OCI-LY7 (cell line): Measurements from ENCODE around the gene LAMB3.

Source experiments
- CTCF ChIP-seq: fragments of 200-600 bp; sonication (generic); conservative IDR thresholded peaks from 2 replicates; pipeline ENCODE4 v1.5.1; 2014; ENCODE audit warnings: mild to moderate bottlenecking, antibody characterized with exemption, low read length, moderate library complexity, mixed read lengths
- EZH2phosphoT487 ChIP-seq: fragments of 200-600 bp; sonication (generic); IDR thresholded peaks from 2 replicates; pipeline ENCODE4 v1.6.1; 2018; ENCODE audit warnings: low read depth, borderline replicate concordance, mild to moderate bottlenecking, mixed run types, antibody characterized with exemption, low read length, moderate library complexity, mixed read lengths

- TF ChIP-seq CTCF: no peak
- no peak for TF ChIP-seq EZH2phosphoT487
Measured at GRCh38 chr1:209619696-209620486, 32.3 kb downstream of the LAMB3 start.
